Mucosa of descending colon (tissue), 3 donors: Measurements from ENCODE around the gene MICA. TPM values are rescaled to one million over a fixed set of nuclear protein-coding genes. Genes with fewer than 3 reads are reported as not detected.

Experiments used
- ATAC-seq: fragments of 200-7000 bp; cut with Tn5 transposase; one replicate; pipeline ENCODE4 v1.9.1; 2020; ENCODE audit warnings: mild to moderate bottlenecking, moderate library complexity
- DNase-seq, 3 donors: peaks; one replicate each; pipeline ENCODE4 v3.0.0-alpha.2; 2020
- H3K36me3 ChIP-seq: fragments of 200-600 bp; one replicate; pipeline ENCODE4 v1.8.0; 2021; ENCODE audit warnings: low read depth, mild to moderate bottlenecking
- H3K4me1 ChIP-seq: fragments of 200-600 bp; one replicate; pipeline ENCODE4 v1.8.0; 2021; ENCODE audit warnings: low read depth, mild to moderate bottlenecking
- H3K4me3 ChIP-seq: fragments of 200-600 bp; one replicate; pipeline ENCODE4 v1.8.0; 2021; ENCODE audit warnings: mild to moderate bottlenecking
- H3K9me3 ChIP-seq: fragments of 200-600 bp; one replicate; pipeline ENCODE4 v1.8.0; 2021; ENCODE audit warnings: mild to moderate bottlenecking
- CTCF ChIP-seq: fragments of 200-600 bp; IDR thresholded peaks from one replicate; pipeline ENCODE4 v1.8.0; 2022; ENCODE audit warnings: antibody characterized with exemption, mild to moderate bottlenecking
- intact Hi-C, 2 donors: fragments of 100-400 bp; cut with DNase I in 1 of 2; cut with micrococcal nuclease in 1 of 2; formaldehyde crosslinking; loops; one replicate each; pipeline versions ENCODE4 v1.11.0 to v1.11.1; 2022; cut with DNase I, micrococcal nuclease
- total RNA-seq, 3 donors: library from RNA; stranded (reverse); fragmentation: NEBNext Ultra II Directional in 2 of 3; extraction: Animal tissue kit (Norgen Biotek cat#: 25700) in 2 of 3; gene quantifications; one replicate each; pipeline versions ENCODE4 v1.2.1 to v1.2.4, GENCODE V29; 2021 to 2023
- donor health status: DM: no; HTN: no; CAD: no; lungs with moderate emphysema.
- donor health status: DM: no; HTN: no; CAD: no.
- donor health status: DM: no; HTN: yes; CAD: no.

Gene MICA
- total RNA-seq, 3 donors from 2014 or later, result 18.1 to 24.2 (median 20.7) TPM

- no peak for ATAC-seq
- TF ChIP-seq CTCF, result no peak
- DNase-seq, result no peak
- H3K36me3 ChIP-seq, result no peaks in the 10 kb centered on the region
- no peak overlapping the region for H3K4me3 ChIP-seq
- no peaks in the 10 kb centered on the region for H3K9me3 ChIP-seq
- intact Hi-C loops, result no loop called here
- H3K4me1 ChIP-seq, result no peaks in the 10 kb centered on the region
Measured at GRCh38 chr6:31418251-31418650, 14.9 kb downstream of the MICA start.

GRCh38 chr6:31419842-31420241 lies 16.4 kb downstream of the MICA start:
- ATAC-seq, result no peak

GRCh38 chr6:31420546-31420945 lies 17.2 kb downstream of the MICA start:
- no peak for TF ChIP-seq CTCF
- intact Hi-C loops, result no loop called here
- Histone ChIP-seq H3K36me3 (no peaks in the 10 kb centered on the region), H3K4me1 (no peaks in the 10 kb centered on the region), H3K9me3 (no peaks in the 10 kb centered on the region), H3K4me3 (no peak overlapping the region)
- ATAC-seq (no peak), DNase-seq (no peak)

More at GRCh38 chr6:31419842-31420241, 16.4 kb downstream of the MICA start:
- TF ChIP-seq CTCF, result no peak
- Histone ChIP-seq H3K9me3 (no peaks in the 10 kb centered on the region), H3K4me1 (no peaks in the 10 kb centered on the region), H3K4me3 (no peak overlapping the region), H3K36me3 (no peaks in the 10 kb centered on the region)
- intact Hi-C loops, result no loop called here
- no peak for DNase-seq

- no peak for ATAC-seq
- no peaks in the 10 kb centered on the region for H3K9me3 ChIP-seq
- no peaks in the 10 kb centered on the region for H3K4me1 ChIP-seq
- TF ChIP-seq CTCF, result no peak
- no peak for DNase-seq
- no peak overlapping the region for H3K4me3 ChIP-seq
- intact Hi-C loops, result no loop called here
- no peaks in the 10 kb centered on the region for H3K36me3 ChIP-seq
Measured at GRCh38 chr6:31422587-31422986, 19.2 kb downstream of the MICA start.

GRCh38 chr6:31423550-31423949 lies 20.2 kb downstream of the MICA start:
- no peak for TF ChIP-seq CTCF
- Histone ChIP-seq H3K4me1 (no peaks in the 10 kb centered on the region), H3K9me3 (no peaks in the 10 kb centered on the region), H3K36me3 (no peaks in the 10 kb centered on the region), H3K4me3 (no peak overlapping the region)
- ATAC-seq, result peak; percentile 32
- DNase-seq, result no peak
- intact Hi-C loops, result no loop called here
